Caco-2 (cell line): ENCODE measurements around the gene VPS8. TPM values are rescaled to one million over a fixed set of nuclear protein-coding genes. Genes with fewer than 3 reads are reported as not detected.
"Not testable (repeated sequence)": the region's sequence is repeated elsewhere in the genome, so short reads cannot be mapped to it uniquely, and the experiment has no call there.

Experiments used
- BruUV-seq: library from RNA; stranded (reverse); fragments of 400-500 nt; replicated peaks from 2 replicates; lab custom pipeline; 2021; lab: Mats Ljungman, UMichigan
- CTCF ChIA-PET: fragments of 300-600 bp; sonication (Branson Sonifier 250); formaldehyde crosslinking; loops from one replicate; lab custom pipeline; 2022; ENCODE audit warnings: antibody characterized with exemption; lab: Charles Lee
- POLR2A ChIA-PET: fragments of 300-600 bp; sonication (Branson Sonifier 250); formaldehyde crosslinking; loops from one replicate; lab custom pipeline; 2022; ENCODE audit warnings: antibody characterized with exemption; lab: Charles Lee
- DNase-seq, 2 experiments: peaks; one replicate each; pipeline versions ENCODE4 v3.0.0 to v3.0.0-alpha.2; 2020 to 2022
- H3K27me3 ChIP-seq: replicated peaks from 2 replicates; pipeline ENCODE4 v1.6.0; 2011; ENCODE audit warnings: low read length; ENCODE audit not compliant: control insufficient read depth, insufficient read depth
- H3K36me3 ChIP-seq: 2 replicates; pipeline ENCODE4 v1.5.1; 2011; ENCODE audit warnings: low read length; ENCODE audit not compliant: control insufficient read depth, insufficient read depth
- H3K4me1 ChIP-seq: fragments of 250-450 bp; sonication (Bioruptor Pico); 2 replicates; pipeline ENCODE4 v1.5.1; 2020; ENCODE audit warnings: mild to moderate bottlenecking
- H3K4me3 ChIP-seq: 2 replicates; pipeline ENCODE4 v1.5.1; 2011; ENCODE audit warnings: low read depth, mild to moderate bottlenecking, control low read depth, low read length
- H3K9me3 ChIP-seq: fragments of 250-450 bp; sonication (Bioruptor Pico); 2 replicates; pipeline ENCODE4 v1.5.1; 2020; ENCODE audit warnings: mild to moderate bottlenecking, moderate library complexity
- H3K27ac Mint-ChIP-seq: one replicate; pipeline ENCODE4 v1.8.0; 2022; ENCODE audit warnings: mixed read lengths; ENCODE audit not compliant: unreplicated experiment
- H3K27me3 Mint-ChIP-seq: one replicate; pipeline ENCODE4 v1.8.0; 2022; ENCODE audit warnings: mixed read lengths; ENCODE audit not compliant: insufficient read depth, unreplicated experiment
- H3K36me3 Mint-ChIP-seq: one replicate; pipeline ENCODE4 v1.8.0; 2022; ENCODE audit warnings: mild to moderate bottlenecking, mixed read lengths; ENCODE audit not compliant: insufficient read depth, unreplicated experiment
- H3K4me1 Mint-ChIP-seq: one replicate; pipeline ENCODE4 v1.8.0; 2022; ENCODE audit warnings: low read depth, mixed read lengths; ENCODE audit not compliant: unreplicated experiment
- H3K4me3 Mint-ChIP-seq: one replicate; pipeline ENCODE4 v1.8.0; 2022; ENCODE audit warnings: mild to moderate bottlenecking, moderate library complexity, mixed read lengths; ENCODE audit not compliant: unreplicated experiment
- H3K9me3 Mint-ChIP-seq: one replicate; pipeline ENCODE4 v1.8.0; 2022; ENCODE audit warnings: mixed read lengths; ENCODE audit not compliant: unreplicated experiment
- CTCF ChIP-seq, 2 experiments: fragments of 200-600 bp in 1 of 2; IDR thresholded peaks; 1 replicate in 1 of 2; 2 replicates in 1 of 2; pipeline versions ENCODE4 v1.5.1 to v1.8.0; 2011 to 2022; ENCODE audit warnings: antibody characterized with exemption in 1 of 2, control low read depth in 1 of 2, inconsistent platforms in 1 of 2, low read depth in 1 of 2, low read length in 1 of 2, mild to moderate bottlenecking in 1 of 2, moderate library complexity in 1 of 2; ENCODE audit not compliant: insufficient read depth in 1 of 2, severe bottlenecking in 1 of 2, unreplicated experiment in 1 of 2
- intact Hi-C: fragments of 100-400 bp; cut with micrococcal nuclease; formaldehyde crosslinking; loops from one replicate; pipeline ENCODE4 v1.10.0; 2022; ENCODE audit not compliant: unreplicated experiment
- total RNA-seq: library from RNA; stranded (reverse); gene quantifications from 2 replicates; pipeline ENCODE4 v1.2.3, GENCODE V29; 2022

VPS8 gene
- total RNA-seq, 1 experiment from 2014 or later: 44.7 TPM

GRCh38 chr3:184946917-184947316 is 135.0 kb downstream of the VPS8 start:
- POLR2A ChIA-PET: no interaction called here
- H3K4me3 ChIP-seq: no peak overlapping the region
- no peaks in the 10 kb centered on the region for H3K9me3 ChIP-seq
- no peaks in the 10 kb centered on the region for H3K27me3 ChIP-seq
- Mint-ChIP-seq H3K4me3 (no peak overlapping the region), H3K9me3 (no peaks in the 10 kb centered on the region), H3K27ac (no peak overlapping the region), H3K27me3 (no peaks in the 10 kb centered on the region), H3K36me3 (peaks cover 6% of the 10 kb centered on the region), H3K4me1 (no peaks in the 10 kb centered on the region)
- BruUV-seq: no TSS peak
- no peak for DNase-seq
- no peaks in the 10 kb centered on the region for H3K36me3 ChIP-seq
- no peak for TF ChIP-seq CTCF (IDR thresholded peaks at IDR 0.05; ENCODE audit: insufficient read depth in 1 of 2, low read depth in 1 of 2, low read length in 1 of 2, severe bottlenecking in 1 of 2, unreplicated experiment in 1 of 2)
- H3K4me1 ChIP-seq: no peaks in the 10 kb centered on the region
- CTCF ChIA-PET: no interaction called here
- intact Hi-C loops: no loop called here

GRCh38 chr3:184949251-184949965 is 137.4 kb downstream of the VPS8 start:
- no TSS peak for BruUV-seq
- H3K27me3 ChIP-seq: no peaks in the 10 kb centered on the region
- intact Hi-C loops: no loop called here
- H3K36me3 ChIP-seq: no peaks in the 10 kb centered on the region
- H3K9me3 ChIP-seq: no peaks in the 10 kb centered on the region
- no peak for DNase-seq
- no peaks in the 10 kb centered on the region for H3K27me3 Mint-ChIP-seq
- H3K4me1 ChIP-seq: no peaks in the 10 kb centered on the region
- POLR2A ChIA-PET: no interaction called here
- peaks cover 6% of the 10 kb centered on the region for H3K36me3 Mint-ChIP-seq
- peaks cover 9% of the 10 kb centered on the region for H3K4me1 Mint-ChIP-seq
- no peak overlapping the region for H3K27ac Mint-ChIP-seq
- no peak overlapping the region for H3K4me3 ChIP-seq
- no peak for TF ChIP-seq CTCF (IDR thresholded peaks at IDR 0.05; ENCODE audit: insufficient read depth in 1 of 2, low read depth in 1 of 2, low read length in 1 of 2, severe bottlenecking in 1 of 2, unreplicated experiment in 1 of 2)
- no peaks in the 10 kb centered on the region for H3K9me3 Mint-ChIP-seq
- H3K4me3 Mint-ChIP-seq: no peak overlapping the region
- CTCF ChIA-PET: no interaction called here

GRCh38 chr3:184950816-184951215 is 138.8 kb downstream of the VPS8 start:
- H3K4me1 Mint-ChIP-seq, DNase-seq, H3K27me3 ChIP-seq, POLR2A ChIA-PET, H3K4me3 ChIP-seq, H3K9me3 ChIP-seq, CTCF ChIA-PET, H3K4me3 Mint-ChIP-seq, H3K27ac Mint-ChIP-seq, H3K4me1 ChIP-seq, H3K36me3 Mint-ChIP-seq, H3K36me3 ChIP-seq, BruUV-seq, H3K27me3 Mint-ChIP-seq, H3K9me3 Mint-ChIP-seq, intact Hi-C loops: not testable (repeated sequence)
